ENCODE measurements around the gene NPR2.

Gene NPR2

GRCh38 chr9:35766997-35767396 lies 24.4 kb upstream of the NPR2 start:
- DNase-seq: peak; percentile 16

DNA sequence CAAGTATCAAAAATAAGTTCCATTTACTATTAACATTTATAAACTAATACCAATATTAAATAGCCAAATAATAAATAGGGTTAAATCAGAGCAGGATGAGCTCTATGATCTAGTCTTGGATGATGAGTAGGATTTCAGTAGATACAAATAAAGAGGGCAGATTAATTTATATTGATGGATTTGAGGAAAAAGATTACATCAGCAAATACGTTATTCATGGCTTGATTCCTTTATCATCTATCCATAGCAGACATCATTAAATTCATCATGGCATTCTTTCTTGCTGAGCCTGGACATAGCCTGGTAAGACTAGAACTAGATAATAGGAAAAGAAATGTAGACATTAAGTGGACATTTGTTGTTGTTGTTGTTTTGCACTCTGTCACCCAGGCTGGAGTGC lies 23.9 kb upstream of the NPR2 start:
- no peak for DNase-seq

DNA sequence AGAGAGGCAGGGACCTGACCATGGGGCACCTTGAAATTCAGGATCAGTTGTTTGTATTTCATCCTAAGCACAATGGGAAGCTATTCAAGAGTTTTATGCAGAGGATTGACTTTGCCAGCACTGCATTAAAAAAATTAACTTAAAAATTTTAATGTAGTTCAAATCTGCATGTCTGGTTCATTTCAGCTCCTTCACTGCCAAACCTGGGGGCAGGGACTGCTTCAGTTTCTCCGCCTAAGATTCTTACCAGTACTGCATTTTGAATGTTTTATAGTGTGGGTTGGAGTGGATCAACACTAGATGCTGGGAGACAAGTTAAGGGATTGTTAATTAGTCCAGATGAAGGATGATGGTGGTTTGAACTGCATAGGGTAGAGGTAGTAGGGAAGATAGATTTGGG lies 21.6 kb upstream of the NPR2 start:
- DNase-seq: no peak

DNA sequence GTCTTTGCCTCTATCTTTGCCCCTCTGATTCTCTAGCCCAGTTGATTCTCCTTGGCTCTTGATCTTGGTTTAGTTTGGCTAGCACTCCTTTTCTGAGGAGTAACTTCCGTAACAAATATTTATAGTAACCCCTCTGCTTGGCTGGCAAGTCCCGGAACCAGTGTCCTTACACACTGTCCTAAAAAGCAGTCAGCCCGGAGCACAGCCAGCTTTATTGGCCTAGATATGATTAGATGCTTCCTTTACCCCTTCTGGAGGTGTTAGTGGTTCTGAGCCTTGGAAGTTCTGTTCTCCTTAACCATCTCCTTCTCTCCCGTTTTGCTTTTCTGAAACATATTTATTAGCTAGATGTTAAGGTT lies 20.3 kb upstream of the NPR2 start:
- DNase-seq: no peak

DNA sequence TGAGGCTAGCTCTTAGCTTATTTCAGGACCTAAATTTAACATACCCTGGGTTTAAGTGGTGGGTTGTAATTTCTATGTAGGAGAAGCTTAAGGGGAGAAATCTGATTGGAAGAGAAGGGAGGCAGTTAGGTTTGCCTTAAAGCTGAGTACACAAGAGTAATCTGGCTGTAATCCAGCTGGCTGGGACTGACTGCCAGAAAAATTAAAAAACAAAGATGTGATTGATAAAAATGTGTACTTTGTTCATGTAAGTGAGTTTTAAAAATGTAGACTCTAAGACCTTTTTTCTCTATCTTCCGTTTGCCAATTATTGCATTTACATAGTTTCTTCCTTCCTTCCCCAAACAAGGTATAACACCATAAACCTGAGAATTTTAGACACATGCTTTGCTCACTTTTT lies 19.9 kb upstream of the NPR2 start:
- DNase-seq: peak; percentile 21

GRCh38 chr9:35771943-35772342 lies 19.4 kb upstream of the NPR2 start:
- no peak for DNase-seq

GRCh38 chr9:35774907-35775635 lies 16.3 kb upstream of the NPR2 start:
- no peak for DNase-seq

GRCh38 chr9:35776018-35776417 lies 15.4 kb upstream of the NPR2 start:
- DNase-seq: no peak

DNA sequence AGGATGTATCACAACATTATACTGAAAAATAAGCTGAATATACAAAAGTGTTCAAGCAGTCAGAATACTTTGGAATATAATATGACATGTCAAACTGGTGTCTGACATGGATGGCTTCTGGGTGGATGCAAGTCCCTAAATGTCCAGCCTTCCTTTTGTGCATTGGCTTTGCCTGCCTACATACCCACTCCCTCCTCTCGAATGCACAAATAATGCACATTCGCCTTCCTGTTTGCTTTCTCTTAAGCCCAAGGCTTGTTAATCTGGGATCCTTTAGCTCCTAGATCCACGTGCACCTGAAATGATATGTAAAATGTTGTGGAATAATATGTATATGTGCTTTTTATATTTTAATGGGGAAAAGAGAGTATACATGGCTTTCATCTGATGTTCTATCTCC lies 12.9 kb upstream of the NPR2 start:
- DNase-seq: no peak

DNA sequence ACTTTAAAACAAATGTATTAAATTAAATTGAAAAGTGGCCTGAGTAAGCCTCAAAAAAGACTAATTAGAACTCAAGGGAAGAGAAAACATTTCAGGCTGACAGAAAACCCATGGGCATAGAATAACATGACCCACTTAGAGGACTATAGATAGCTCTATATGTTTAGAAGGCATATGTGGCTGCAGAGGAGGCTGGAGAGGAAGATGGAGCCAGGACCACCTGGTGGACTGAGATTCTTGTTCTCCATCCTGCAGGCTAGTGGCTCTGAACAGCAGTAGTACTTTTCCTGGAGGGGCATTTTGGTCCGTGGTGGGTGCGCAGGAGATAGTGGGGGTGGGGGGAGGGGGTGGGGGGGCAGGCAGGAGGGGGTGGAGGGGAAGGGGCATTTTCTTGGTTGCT lies 10.3 kb upstream of the NPR2 start:
- DNase-seq: no peak

GRCh38 chr9:35783418-35783817 lies 8.0 kb upstream of the NPR2 start:
- no peak for DNase-seq

DNA sequence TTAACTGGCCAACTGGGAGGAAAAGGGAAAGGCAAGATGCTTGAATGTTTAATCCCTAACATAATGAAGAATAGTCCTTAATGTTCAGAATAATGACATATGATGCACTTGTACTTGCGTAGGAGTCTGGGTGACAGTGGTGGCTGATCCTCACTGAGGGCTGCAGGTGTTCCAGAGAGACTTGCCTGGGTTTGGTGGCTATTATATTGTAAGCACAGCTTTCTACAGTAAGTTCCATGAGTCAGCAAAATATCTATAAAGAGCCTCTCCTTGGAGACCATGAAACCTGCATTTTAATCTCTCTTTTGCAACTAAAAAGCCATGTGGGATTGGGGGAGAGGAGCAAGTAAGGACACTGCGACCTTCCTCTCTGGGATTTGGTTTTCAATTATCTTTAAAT lies 1.9 kb upstream of the NPR2 start:
- DNase-seq: peak; percentile 45

- DNase-seq: no peak
Observed at GRCh38 chr9:35790025-35790384, 1.4 kb upstream of the NPR2 start.

DNA sequence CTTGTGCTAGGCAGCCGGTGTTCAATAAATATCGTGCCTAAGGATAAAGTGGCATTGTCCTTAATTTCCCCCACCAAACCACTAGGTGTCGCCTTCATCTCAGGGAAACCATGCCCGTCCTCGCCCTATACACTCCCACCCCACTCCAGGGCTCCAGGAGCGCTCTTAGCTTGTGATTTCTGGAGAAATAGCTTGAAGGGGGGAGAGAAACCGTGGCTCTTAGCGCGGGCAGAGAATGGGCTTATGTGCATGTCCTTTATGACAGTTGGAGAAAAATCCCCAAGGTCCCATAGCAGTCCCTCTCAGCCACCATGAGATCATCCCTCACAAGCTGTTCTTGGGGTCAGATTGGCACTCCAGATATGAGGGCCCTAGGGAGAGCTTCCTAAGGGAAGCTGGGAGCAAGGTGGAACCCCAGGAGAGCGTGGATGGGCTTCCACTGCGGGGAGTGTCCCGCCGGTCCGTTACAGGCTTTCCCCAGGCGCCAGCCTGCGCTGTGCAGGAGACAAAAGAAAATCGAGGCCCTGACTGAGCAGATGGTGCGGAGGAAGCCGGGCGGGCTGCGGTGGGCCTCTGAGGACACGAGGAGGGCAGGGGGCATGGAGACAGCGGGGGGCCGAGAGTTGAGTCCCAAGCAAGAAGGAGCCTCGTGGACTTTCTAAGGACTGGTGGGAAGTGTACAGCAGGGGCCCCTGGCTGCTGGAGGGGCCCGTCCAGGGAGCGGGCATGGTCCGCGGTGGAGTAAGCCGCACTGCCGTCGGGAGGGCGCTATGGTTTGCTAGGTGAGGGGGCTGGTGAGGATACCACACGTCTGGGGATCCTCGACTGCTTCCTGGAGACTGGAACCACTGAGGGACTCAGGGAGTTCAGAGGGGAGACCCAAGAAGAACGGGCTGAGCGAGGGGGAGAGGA lies 750 bp upstream of the NPR2 start:
- DNase-seq: peak; percentile 79

DNA sequence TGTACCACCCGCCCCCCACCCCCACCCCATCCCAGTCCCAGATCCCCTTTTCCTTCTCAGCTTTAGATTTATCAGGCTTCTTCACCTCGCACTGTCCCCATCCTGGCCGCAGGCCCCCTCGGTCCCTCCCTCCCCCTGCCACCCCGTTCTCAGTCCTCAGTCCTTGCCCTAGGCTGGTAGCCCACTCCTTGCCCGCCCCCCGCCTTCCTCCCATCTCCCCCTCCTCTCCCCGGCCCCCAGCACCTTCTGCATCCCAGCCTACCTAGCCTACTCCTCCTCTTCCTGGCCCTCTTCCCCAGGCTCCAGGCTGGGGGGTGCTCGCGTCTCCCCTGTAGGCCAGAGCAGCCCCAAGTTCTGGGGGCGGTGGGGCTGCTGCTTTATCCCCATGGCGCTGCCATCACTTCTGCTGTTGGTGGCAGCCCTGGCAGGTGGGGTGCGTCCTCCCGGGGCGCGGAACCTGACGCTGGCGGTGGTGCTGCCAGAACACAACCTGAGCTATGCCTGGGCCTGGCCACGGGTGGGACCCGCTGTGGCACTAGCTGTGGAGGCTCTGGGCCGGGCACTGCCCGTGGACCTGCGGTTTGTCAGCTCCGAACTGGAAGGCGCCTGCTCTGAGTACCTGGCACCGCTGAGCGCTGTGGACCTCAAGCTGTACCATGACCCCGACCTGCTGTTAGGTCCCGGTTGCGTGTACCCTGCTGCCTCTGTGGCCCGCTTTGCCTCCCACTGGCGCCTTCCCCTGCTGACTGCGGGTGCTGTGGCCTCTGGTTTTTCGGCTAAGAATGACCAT lies 828 bp downstream of the NPR2 start:
- DNase-seq: no peak

DNA sequence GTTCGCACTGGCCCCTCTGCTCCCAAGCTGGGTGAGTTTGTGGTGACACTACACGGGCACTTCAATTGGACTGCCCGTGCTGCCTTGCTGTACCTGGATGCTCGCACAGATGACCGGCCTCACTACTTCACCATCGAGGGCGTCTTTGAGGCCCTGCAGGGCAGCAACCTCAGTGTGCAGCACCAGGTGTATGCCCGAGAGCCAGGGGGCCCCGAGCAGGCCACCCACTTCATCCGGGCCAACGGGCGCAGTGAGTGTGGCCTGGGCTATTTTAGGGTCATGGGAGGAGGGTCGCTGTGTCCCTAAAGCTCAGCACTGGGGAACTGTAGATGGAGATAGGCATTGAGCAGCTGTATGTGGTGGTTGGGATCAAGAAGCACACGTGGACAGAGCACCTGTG lies 1.4 kb downstream of the NPR2 start:
- no peak for DNase-seq

DNA sequence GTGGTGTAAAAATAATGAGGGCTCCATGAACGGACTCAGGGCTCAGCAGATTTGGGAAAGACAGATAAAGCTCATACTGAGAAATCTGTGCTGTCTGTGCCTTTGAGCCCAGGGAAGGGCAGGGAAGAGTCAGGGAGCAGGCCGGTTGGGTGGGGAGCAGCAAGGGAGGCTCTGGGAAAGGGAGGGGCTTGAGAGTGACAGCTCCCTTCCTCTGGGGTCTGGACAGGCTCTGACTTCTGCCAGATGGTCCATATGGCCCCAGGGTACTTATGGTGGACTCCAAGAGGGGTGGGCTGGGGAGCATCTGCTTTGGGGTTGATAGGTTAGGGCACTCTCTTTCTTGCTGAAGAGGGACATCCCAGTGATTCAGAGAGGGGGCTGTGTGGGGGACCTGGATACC lies 2.1 kb downstream of the NPR2 start:
- no peak for DNase-seq

DNA sequence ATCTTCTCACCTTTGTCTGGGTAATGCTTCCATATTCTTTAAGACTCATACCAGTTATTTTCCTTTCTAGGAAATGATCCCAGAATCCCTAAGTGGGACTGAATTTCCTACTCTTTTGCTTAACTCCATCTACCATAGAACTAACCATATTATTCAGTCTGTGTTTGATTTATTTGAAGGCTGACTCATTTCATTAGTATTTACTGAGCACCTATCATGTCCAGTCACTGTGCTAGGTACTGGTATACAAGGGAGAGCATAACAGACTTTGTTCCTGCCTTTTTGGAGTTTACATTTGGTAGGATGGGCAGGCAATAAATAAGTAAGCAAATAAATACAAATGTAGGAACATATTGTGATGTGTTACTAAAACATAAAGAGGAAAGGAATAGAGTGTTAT lies 4.3 kb downstream of the NPR2 start:
- DNase-seq: no peak

DNA sequence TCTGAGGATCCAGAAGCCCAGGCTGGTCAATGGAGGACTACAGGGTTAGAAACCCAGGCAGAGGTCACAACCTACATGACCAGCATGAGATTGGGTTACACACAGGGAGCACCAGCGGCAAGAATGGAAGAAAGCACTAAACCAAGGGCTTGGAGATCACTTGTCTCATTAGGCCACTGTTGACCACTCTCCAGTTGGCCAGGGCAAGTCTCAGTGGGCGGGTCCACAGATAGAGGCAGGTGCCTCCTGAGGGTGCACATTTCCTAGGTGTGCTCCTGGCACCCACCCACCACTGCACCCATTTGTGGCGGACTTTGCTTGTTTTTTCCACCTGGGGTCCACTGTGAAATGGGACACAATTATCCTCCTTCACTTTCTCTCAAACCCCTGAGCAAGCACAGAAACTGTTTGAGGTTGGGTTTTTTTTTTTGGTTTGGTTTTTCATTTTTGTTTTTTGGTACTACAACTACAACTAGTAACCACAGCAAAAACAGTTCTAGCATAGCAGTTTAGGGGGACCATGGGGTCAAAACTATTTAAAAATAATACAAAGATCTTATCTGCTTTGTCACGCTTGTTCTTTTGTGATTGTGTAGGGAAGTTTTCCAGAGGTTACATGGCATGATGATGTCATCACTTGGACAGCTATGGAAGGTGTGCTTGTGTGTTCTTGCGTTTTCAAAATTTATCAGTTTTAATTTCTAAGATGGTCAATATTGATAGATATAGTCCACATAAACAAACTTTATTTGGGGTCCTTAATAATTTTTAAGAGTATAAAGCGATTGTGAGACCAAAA lies 6.1 kb downstream of the NPR2 start:
- DNase-seq: no peak

DNA sequence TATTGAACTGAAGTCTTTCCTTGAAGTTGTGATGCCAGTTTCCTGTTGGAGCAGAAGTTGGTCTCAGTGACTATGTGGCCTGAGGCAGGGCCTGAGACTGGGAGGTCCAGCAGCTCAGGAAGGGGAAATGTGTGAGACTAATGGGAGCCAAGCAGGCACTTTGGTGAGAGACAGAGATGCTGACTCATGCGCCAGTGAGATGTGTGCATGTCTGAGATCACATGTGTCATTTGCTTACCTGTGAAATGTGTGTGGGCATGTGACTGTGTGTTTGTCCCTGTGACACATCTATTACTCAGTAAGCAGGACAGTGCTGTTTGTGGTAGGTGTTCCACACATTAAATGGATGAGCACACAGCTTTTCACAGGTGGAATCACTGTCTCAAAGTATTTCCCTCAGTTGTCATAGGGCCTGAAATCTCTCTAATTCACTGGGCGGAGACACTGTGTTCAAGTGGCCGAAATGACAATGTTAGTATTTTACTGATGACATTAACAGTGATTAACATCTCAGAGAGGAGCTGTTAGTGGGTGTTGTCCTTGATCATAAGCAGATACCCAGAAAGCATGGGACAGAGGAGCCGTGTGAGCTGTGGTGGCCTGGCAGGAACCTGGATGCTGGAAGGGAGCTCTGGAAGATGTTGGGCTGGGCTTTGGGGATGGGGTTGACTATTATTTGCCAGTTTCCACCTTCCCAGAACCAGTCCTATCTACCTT lies 7.4 kb downstream of the NPR2 start:
- DNase-seq: peak; percentile 25

DNA sequence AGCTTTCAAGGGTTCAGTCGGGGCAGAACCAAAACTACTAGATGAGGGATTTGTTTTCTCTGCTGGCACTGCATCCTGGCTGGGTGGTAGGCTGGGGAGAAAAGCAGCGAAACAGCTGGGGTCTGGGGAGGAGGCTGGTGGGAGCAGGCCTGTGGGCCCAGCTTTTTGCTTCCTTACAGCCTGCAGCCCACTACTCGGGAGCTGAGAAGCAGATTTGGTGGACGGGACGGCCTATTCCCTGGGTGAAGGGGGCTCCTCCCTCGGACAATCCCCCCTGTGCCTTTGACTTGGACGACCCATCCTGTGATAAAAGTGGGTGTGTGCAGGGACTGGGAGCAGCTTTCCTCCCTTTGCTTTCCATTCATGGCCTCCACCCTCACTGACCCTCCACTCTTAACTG lies 9.1 kb downstream of the NPR2 start:
- no peak for DNase-seq

All from OCI-M1 (cell line).